K562 (cell line): ENCODE data around the gene SCAP. TPM values are rescaled to one million over a fixed set of nuclear protein-coding genes. Genes with fewer than 3 reads are reported as not detected.

Experiments used
- BHLHE40 ChIP-seq: IDR thresholded peaks from 2 replicates; pipeline ENCODE4 v1.6.1; 2011; ENCODE audit warnings: low read length, improper control_type of control experiment
- CBFA2T3 ChIP-seq: fragments of 450-650 bp; IDR thresholded peaks from 2 replicates; pipeline ENCODE4 v1.6.1; 2017
- E2F3 ChIP-seq: fragments of 250-450 bp; sonication (Bioruptor Pico); IDR thresholded peaks from 2 replicates; pipeline ENCODE4 v1.4.0; 2020; ENCODE audit warnings: mild to moderate bottlenecking
- GABPB2 ChIP-seq: fragments of 250-450 bp; sonication (Bioruptor Pico); conservative IDR thresholded peaks from 2 replicates; pipeline ENCODE4 v1.5.1; 2021; ENCODE audit warnings: mild to moderate bottlenecking
- HCFC1 ChIP-seq: IDR thresholded peaks from 2 replicates; pipeline ENCODE4 v1.6.1; 2012; ENCODE audit warnings: low read depth, low read length, improper control_type of control experiment
- HDAC1 ChIP-seq, 2 experiments: fragments of 450-650 bp; IDR thresholded peaks; 2 replicates each; pipeline ENCODE4 v1.6.1; 2016 to 2017; ENCODE audit warnings: inconsistent platforms in 1 of 2, mild to moderate bottlenecking in 1 of 2, moderate library complexity in 1 of 2
- LCOR ChIP-seq: sonication (generic); formaldehyde crosslinking; IDR thresholded peaks from 2 replicates; pipeline ENCODE4 v1.8.0; 2022; ENCODE audit warnings: mild to moderate bottlenecking, missing genetic modification reagents
- MCM5 ChIP-seq: fragments of 450-650 bp; IDR thresholded peaks from 2 replicates; pipeline ENCODE4 v1.6.1; 2016; ENCODE audit warnings: low read depth
- MEF2D ChIP-seq: conservative IDR thresholded peaks from 2 replicates; pipeline ENCODE4 v1.6.1; 2016; ENCODE audit warnings: low read depth, missing genetic modification characterization, missing compliant biosample characterization
- NFRKB ChIP-seq: fragments of 450-650 bp; IDR thresholded peaks from 2 replicates; pipeline ENCODE4 v1.6.1; 2016; ENCODE audit warnings: low read depth
- POLR2AphosphoS2 ChIP-seq: IDR thresholded peaks from 2 replicates; pipeline ENCODE4 v1.6.1; 2012; ENCODE audit warnings: low read length, improper control_type of control experiment
- SIN3B ChIP-seq: fragments of 450-650 bp; IDR thresholded peaks from 2 replicates; pipeline ENCODE4 v1.6.1; 2017; ENCODE audit warnings: low read depth, mild to moderate bottlenecking, moderate library complexity
- SMAD2 ChIP-seq: fragments of 150-350 bp; IDR thresholded peaks from 2 replicates; pipeline ENCODE4 v1.6.1; 2014; ENCODE audit warnings: low read depth, mild to moderate bottlenecking, low read length
- SRSF3 ChIP-seq: fragments of 200-400 bp; formaldehyde crosslinking; IDR thresholded peaks from 2 replicates; pipeline ENCODE4 v1.6.1; 2016; ENCODE audit warnings: mild to moderate bottlenecking, low read length, moderate library complexity; ENCODE audit not compliant: insufficient read depth
- ZNF395 ChIP-seq: fragments of 200-800 bp; sonication (Bioruptor generic); IDR thresholded peaks from 2 replicates; pipeline ENCODE4 v1.6.1; 2017; ENCODE audit warnings: missing genetic modification characterization, missing compliant biosample characterization
- ZNF76 ChIP-seq: fragments of 250-450 bp; sonication (Bioruptor Pico); IDR thresholded peaks from 2 replicates; pipeline ENCODE4 v1.4.0; 2020; ENCODE audit warnings: mild to moderate bottlenecking, moderate library complexity, borderline replicate concordance
- polyA plus RNA-seq, 8 experiments: library from polyadenylated mRNA; depleted of rRNA in 4 of 8; stranded (reverse) in 5 of 8; unstranded in 3 of 8; fragments of >200 nt; fragmentation: Nextera tagmentation in 2 of 8; fragmentation: Illumina TruSeq in 1 of 8; extraction: Ambion mirVana in 2 of 8; extraction: Trizol in 1 of 8; gene quantifications; 2 replicates each; pipeline versions ENCODE4 v1.2.1 to v1.2.3, GENCODE V29; 2011 to 2014; ENCODE audit warnings: inconsistent platforms in 1 of 8, missing spikeins in 1 of 8
- total RNA-seq, 7 experiments: library from RNA; depleted of rRNA in 6 of 7; stranded (reverse); fragments of >200 nt in 6 of 7; fragmentation: Illumina TruSeq in 2 of 7; extraction: Trizol in 2 of 7; gene quantifications; 2 replicates each; pipeline versions ENCODE4 v1.2.1 to v1.2.3, GENCODE V29; 2011 to 2021; ENCODE audit warnings: low replicate concordance in 1 of 7
- TF ChIP-seq, protein P1 (sequence below): fragments of 450-650 bp; IDR thresholded peaks from 2 replicates; pipeline ENCODE4 v1.7.1; 2018; ENCODE audit warnings: mild to moderate bottlenecking, low read depth; ENCODE audit not compliant: partially characterized antibody
- TF ChIP-seq, protein P2 (sequence below): fragments of 450-650 bp; IDR thresholded peaks from 2 replicates; pipeline ENCODE4 v1.7.0; 2016; ENCODE audit warnings: borderline replicate concordance

The SCAP gene
- total and polyA plus RNA-seq, 9 of the 15 experiments (the other 6 are each of a cell fraction or from before 2014, with no cell fraction given): 2.6 to 104 (median 37.8) TPM

DNA sequence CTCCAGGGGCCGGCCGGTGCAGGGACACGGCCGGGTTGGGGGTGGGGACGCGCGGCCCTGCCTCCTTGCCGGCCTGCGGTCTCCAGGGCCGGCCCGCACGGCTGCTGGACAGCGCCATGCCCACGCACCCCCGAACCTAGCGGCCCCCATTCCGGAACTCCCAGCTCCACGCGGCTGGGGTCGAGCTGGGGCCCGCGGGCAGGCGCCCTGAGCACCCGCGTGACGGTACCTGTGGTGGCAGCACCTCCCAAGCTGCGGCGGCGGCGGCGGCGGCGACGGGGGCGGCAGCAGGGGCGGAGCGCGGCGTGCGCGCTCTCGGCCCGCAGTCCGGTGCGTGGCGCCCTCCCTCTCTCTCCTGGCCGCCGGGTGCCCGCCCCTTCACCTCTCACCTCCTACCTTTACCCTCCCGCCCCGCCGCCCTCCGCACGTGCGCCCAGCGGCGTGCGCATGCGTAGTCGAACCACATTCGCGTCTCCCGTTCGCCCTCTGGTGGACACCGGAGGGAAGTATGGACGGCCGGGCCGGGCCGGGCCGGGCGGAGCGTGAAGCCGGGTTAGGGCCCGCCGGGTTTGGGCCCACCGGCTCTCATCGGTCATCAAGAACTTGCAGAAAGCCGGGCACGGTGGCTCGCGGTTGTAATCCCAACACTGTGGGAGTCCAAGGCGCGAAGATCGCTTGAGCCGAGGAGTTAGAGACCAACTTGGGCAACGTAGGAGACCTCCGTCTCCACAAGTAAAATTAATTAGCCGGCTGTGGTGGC lies at the start of gene SCAP (continued):
- TF ChIP-seq GABPB2 (CRISPR knock-in tag): no peak
- TF ChIP-seq, protein P1, sequence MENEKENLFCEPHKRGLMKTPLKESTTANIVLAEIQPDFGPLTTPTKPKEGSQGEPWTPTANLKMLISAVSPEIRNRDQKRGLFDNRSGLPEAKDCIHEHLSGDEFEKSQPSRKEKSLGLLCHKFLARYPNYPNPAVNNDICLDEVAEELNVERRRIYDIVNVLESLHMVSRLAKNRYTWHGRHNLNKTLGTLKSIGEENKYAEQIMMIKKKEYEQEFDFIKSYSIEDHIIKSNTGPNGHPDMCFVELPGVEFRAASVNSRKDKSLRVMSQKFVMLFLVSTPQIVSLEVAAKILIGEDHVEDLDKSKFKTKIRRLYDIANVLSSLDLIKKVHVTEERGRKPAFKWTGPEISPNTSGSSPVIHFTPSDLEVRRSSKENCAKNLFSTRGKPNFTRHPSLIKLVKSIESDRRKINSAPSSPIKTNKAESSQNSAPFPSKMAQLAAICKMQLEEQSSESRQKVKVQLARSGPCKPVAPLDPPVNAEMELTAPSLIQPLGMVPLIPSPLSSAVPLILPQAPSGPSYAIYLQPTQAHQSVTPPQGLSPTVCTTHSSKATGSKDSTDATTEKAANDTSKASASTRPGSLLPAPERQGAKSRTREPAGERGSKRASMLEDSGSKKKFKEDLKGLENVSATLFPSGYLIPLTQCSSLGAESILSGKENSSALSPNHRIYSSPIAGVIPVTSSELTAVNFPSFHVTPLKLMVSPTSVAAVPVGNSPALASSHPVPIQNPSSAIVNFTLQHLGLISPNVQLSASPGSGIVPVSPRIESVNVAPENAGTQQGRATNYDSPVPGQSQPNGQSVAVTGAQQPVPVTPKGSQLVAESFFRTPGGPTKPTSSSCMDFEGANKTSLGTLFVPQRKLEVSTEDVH: peak; percentile 41
- peak in 1 of 2 experiments; percentile 94; a peak in 2 of 4 replicates for TF ChIP-seq HDAC1 (IDR thresholded peaks at IDR 0.05)
- TF ChIP-seq ZNF76 (CRISPR knock-in tag): peak; percentile 39; the same call in 1 of the 2 replicates
- no peak for TF ChIP-seq SIN3B
- TF ChIP-seq ZNF395 (CRISPR knock-in tag): peak; percentile 93
- TF ChIP-seq BHLHE40: peak; percentile 100
- no peak for TF ChIP-seq SRSF3
- TF ChIP-seq E2F3 (CRISPR knock-in tag): 0 out of 2 replicates have a peak, but pooled peaks have one; percentile 76
- TF ChIP-seq NFRKB: peak; percentile 81
- TF ChIP-seq SMAD2: no peak
- no peak for TF ChIP-seq POLR2AphosphoS2
- TF ChIP-seq MEF2D (tag): 0 out of 2 replicates have a peak, but pooled peaks have one; percentile 63
- TF ChIP-seq, protein P2, sequence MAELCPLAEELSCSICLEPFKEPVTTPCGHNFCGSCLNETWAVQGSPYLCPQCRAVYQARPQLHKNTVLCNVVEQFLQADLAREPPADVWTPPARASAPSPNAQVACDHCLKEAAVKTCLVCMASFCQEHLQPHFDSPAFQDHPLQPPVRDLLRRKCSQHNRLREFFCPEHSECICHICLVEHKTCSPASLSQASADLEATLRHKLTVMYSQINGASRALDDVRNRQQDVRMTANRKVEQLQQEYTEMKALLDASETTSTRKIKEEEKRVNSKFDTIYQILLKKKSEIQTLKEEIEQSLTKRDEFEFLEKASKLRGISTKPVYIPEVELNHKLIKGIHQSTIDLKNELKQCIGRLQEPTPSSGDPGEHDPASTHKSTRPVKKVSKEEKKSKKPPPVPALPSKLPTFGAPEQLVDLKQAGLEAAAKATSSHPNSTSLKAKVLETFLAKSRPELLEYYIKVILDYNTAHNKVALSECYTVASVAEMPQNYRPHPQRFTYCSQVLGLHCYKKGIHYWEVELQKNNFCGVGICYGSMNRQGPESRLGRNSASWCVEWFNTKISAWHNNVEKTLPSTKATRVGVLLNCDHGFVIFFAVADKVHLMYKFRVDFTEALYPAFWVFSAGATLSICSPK: no peak
- no peak for TF ChIP-seq MCM5
- TF ChIP-seq CBFA2T3: no peak
- TF ChIP-seq HCFC1: peak; percentile 79
- peak; percentile 76 for TF ChIP-seq LCOR (CRISPR knock-in tag)
